GM12801 (cell line): ENCODE measurements around the gene IGFBP7.

ENCODE experiments used
- TF ChIP-seq, protein P1 (sequence below): IDR thresholded peaks from one replicate; pipeline ENCODE4 v1.5.1; 2011; ENCODE audit warnings: control low read depth; ENCODE audit not compliant: insufficient read length; ENCODE audit errors: extremely low read depth

The IGFBP7 gene

DNA sequence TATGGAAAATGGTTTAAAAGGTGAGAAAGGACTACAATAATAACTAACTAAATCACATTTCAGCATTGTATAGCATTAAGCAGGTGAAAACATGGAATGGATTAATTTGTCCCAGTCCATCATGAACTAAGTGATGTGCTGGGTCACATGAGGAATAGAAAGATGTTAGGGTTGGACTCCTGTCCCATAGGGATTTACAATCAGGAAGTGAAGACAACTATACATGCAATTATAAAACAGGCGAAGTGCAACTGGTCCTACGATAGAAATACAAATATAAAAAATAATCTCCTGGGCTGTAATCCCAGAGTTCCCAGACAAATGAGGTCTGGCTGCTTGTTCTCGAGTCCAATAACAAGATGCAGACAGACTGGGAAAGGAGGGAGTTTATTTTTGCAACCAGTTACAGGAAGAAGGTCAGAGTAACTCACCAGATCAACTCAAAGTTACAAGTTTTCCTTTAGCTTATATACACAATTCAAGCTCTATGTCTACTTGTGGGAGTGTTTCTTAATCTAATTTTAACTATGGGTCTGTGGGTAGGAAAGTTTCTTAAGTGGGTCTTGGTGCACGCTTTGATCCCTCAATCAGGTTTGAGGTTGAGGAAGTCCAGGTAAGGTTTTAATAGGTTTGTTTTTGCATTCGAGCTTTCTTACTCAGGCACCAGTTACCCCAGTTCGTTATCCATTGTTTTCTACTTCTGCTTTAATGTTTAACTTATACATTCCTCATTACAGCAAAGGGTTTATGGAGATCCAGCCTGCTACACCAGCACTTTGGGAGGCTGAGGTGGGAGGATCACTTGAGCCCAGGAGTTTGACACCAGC is 50.1 kb downstream of the IGFBP7 start:
- TF ChIP-seq, protein P1, sequence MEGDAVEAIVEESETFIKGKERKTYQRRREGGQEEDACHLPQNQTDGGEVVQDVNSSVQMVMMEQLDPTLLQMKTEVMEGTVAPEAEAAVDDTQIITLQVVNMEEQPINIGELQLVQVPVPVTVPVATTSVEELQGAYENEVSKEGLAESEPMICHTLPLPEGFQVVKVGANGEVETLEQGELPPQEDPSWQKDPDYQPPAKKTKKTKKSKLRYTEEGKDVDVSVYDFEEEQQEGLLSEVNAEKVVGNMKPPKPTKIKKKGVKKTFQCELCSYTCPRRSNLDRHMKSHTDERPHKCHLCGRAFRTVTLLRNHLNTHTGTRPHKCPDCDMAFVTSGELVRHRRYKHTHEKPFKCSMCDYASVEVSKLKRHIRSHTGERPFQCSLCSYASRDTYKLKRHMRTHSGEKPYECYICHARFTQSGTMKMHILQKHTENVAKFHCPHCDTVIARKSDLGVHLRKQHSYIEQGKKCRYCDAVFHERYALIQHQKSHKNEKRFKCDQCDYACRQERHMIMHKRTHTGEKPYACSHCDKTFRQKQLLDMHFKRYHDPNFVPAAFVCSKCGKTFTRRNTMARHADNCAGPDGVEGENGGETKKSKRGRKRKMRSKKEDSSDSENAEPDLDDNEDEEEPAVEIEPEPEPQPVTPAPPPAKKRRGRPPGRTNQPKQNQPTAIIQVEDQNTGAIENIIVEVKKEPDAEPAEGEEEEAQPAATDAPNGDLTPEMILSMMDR: no peak

DNA sequence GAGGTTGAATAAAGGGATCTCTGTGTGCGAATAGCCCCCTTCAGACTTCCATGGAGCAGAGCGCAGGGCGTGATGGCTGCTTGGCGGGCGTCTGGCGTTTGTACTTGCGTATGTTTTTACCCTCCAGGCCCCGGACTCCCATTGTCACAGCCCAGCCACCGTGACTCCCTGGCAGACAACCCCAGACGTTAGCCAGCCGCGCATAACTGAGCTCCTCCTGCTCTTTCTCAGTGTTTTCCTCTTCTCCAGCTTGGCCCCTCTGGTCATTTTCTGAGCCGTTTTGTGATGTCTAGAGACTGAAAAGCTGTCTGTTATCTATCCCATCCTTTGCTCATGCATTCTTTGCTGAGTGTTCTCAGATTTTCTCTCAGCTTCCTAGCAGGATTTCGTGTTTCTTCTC is 54.3 kb downstream of the IGFBP7 start:
- TF ChIP-seq, protein P1: no peak

DNA sequence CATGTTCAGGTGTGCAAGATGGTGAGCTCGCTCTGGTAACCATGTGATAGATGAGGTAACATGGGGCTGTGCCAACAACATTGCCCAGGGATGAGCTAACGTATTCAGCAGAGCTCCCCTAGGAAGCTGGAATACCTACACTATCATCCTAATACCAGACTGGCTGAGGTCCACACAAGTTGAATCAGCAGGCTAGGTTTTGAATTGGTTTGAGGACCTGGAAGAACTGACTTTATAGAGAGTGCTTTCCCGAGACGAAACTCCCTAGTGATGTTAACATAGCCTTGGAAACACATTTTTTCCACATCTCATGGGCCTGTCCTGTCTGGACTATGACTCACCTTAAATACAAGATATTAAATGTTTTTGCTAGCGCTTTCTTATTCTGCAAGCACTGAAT is 56.7 kb downstream of the IGFBP7 start:
- TF ChIP-seq, protein P1: no peak

DNA sequence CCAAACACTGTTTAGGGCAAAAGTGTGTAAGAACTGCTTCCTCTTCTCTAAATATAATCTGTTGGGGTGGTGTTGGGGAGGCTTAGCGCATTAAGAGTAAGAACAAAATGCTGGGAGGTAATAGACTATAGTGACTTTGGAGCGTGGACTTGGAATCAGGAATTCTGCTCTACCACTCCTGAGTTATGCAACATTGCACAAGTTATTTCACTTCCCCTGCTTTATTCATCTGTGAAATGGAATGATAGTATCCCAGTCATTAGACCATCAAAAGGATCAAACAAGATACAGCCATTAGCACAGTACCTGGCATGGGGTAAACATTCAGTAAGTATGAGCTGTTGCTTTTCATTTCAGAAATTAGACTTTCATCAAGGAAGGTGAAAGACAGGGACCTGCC is 58.7 kb downstream of the IGFBP7 start:
- TF ChIP-seq, protein P1: no peak

DNA sequence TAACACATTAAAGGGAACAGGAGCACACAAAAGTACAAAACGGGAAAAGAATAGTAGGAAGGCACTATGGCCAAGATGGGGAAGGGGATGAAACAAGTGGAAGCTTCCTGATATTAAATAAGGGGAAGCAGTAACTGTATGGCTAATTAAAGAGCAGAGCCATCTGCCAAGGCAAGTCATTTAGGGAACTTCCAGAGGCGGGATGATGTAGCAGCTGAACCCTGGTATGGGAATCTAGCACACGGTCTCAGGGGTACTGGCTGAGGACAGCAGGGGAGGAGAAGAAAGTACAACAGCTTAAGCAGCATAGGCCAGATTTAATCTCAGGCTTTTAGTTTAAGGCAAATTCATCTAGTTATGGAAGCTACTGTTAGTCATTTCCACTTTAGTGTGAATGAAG is 59.1 kb downstream of the IGFBP7 start:
- TF ChIP-seq, protein P1: no peak

DNA sequence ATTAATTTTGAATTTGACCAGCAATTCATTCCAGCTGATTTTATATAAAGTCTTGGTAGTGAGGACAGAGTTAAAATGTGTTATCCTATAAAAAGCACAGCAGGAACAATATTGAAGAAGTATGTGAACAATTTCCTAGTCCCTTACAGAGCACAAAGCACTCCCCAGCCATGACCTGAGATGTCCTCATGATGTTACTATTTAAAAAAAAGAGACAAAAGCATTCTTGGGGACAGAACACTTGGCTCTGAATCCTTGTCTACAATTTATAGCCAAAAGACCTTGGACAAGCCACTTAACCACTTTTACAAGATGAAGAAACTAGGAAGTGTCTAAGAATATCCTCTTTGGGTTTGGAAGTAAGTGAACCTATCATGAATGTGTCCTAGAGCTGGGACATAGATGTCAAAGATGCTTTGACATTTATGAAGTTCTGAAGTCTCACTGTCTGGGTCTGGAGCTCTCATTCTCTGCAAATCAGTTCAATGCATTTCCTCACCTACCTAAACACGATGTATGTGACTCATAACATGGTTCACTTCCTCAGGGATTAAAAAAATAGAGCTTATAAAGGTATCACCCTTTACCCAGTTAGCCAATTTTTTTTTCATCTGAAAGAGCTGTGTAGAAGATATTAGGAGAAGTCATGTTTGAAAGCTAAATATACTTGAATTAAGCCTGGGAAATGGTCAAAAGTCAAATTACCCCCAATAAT is 61.4 kb downstream of the IGFBP7 start:
- TF ChIP-seq, protein P1: no peak

DNA sequence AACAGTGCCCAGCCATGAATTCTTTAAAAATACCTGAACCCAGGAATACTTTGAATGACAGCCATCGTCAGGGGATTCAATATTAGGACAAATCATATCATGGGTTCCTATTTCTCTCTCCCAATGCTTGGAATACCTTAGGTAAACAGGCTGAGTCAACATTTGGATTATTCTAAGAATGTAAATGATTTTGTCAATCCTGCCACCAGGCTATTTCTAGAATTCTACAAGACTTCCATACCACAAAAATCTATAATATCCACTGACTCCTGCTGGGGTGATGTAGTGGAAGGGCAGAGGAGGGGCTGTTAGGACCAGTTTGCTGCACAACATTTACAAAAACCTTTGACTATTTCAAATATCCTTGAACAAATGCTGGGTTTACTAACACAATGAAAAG is 65.2 kb downstream of the IGFBP7 start:
- TF ChIP-seq, protein P1: no peak
